NCI-H2227 (cell line): ENCODE measurements around the gene OR6M1.

ENCODE experiments used
- DNase-seq: peaks from one replicate; lab custom pipeline; 2025; ENCODE audit not compliant: unreplicated experiment; lab: John Stamatoyannopoulos, UW

The OR6M1 gene

GRCh38 chr11:123806249-123806648 is at the start of gene OR6M1:
OR6M1 (minus strand) TSS chr11:123806349; CDS start chr11:123806349, 0 bp downstream.
- DNase-seq, result no peak

- no peak for DNase-seq
Measured at GRCh38 chr11:123853038-123853437, 46.9 kb upstream of the OR6M1 start.

- no peak for DNase-seq
Measured at GRCh38 chr11:123852321-123852720, 46.2 kb upstream of the OR6M1 start.

GRCh38 chr11:123851110-123851509 is 45.0 kb upstream of the OR6M1 start:
- DNase-seq, result no peak

- DNase-seq, result no peak
Measured at GRCh38 chr11:123841174-123841573, 35.0 kb upstream of the OR6M1 start.

GRCh38 chr11:123839131-123839530 is 33.0 kb upstream of the OR6M1 start:
- no peak for DNase-seq

- no peak for DNase-seq
Measured at GRCh38 chr11:123838659-123839058, 32.5 kb upstream of the OR6M1 start.

- DNase-seq, result no peak
Measured at GRCh38 chr11:123838199-123838598, 32.0 kb upstream of the OR6M1 start.

GRCh38 chr11:123833095-123833494 is 26.9 kb upstream of the OR6M1 start:
- no peak for DNase-seq

- no peak for DNase-seq
Measured at GRCh38 chr11:123829745-123830144, 23.6 kb upstream of the OR6M1 start.

GRCh38 chr11:123822599-123822998 is 16.4 kb upstream of the OR6M1 start:
- DNase-seq, result no peak

- DNase-seq, result no peak
Measured at GRCh38 chr11:123822032-123822431, 15.9 kb upstream of the OR6M1 start.

GRCh38 chr11:123815122-123815521 is 9.0 kb upstream of the OR6M1 start:
- DNase-seq, result no peak

GRCh38 chr11:123801765-123802164 is 4.4 kb downstream of the OR6M1 start:
- no peak for DNase-seq

GRCh38 chr11:123800036-123800435 is 6.1 kb downstream of the OR6M1 start:
- DNase-seq, result no peak

- no peak for DNase-seq
Measured at GRCh38 chr11:123799438-123799837, 6.7 kb downstream of the OR6M1 start.

- DNase-seq, result no peak
Measured at GRCh38 chr11:123798513-123799252, 7.5 kb downstream of the OR6M1 start.

- no peak for DNase-seq
Measured at GRCh38 chr11:123798079-123798478, 8.1 kb downstream of the OR6M1 start.

- no peak for DNase-seq
Measured at GRCh38 chr11:123797541-123797940, 8.6 kb downstream of the OR6M1 start.

GRCh38 chr11:123797114-123797513 is 9.0 kb downstream of the OR6M1 start:
- no peak for DNase-seq

GRCh38 chr11:123796226-123796625 is 9.9 kb downstream of the OR6M1 start:
- no peak for DNase-seq

GRCh38 chr11:123783536-123783935 is 22.6 kb downstream of the OR6M1 start:
- no peak for DNase-seq

- no peak for DNase-seq
Measured at GRCh38 chr11:123778511-123778910, 27.6 kb downstream of the OR6M1 start.
